NCI-H2196 (cell line): ENCODE measurements around the gene CRLF2.
"Not testable (repeated sequence)": the region's sequence is repeated elsewhere in the genome, so short reads cannot be mapped to it uniquely, and the experiment has no call there.

ENCODE experiments used
- DNase-seq: peaks from one replicate; lab custom pipeline; 2025; ENCODE audit not compliant: unreplicated experiment; lab: John Stamatoyannopoulos, UW

CRLF2 gene

GRCh38 chrX:1212532-1212931, at the start of gene CRLF2:
Gene CRLF2, minus strand, starts transcription at chrX:1212649. Its CDS starts 15 bp downstream, at chrX:1212634.
- no peak for DNase-seq

- not testable (repeated sequence) for DNase-seq
Measured at GRCh38 chrX:1261771-1262170, 49.3 kb upstream of the CRLF2 start.

GRCh38 chrX:1261285-1261684, 48.8 kb upstream of the CRLF2 start:
- DNase-seq = no peak

GRCh38 chrX:1252861-1253260, 40.4 kb upstream of the CRLF2 start:
- DNase-seq = no peak

- DNase-seq = no peak
Measured at GRCh38 chrX:1249101-1249887, 36.8 kb upstream of the CRLF2 start.

GRCh38 chrX:1248331-1249061, 36.0 kb upstream of the CRLF2 start:
- no peak for DNase-seq

- peak; percentile 63 for DNase-seq
Measured at GRCh38 chrX:1246816-1247215, 34.4 kb upstream of the CRLF2 start.

GRCh38 chrX:1244164-1245076, 32.0 kb upstream of the CRLF2 start:
- DNase-seq = no peak

GRCh38 chrX:1242891-1243402, 30.5 kb upstream of the CRLF2 start:
- peak; percentile 8 for DNase-seq

GRCh38 chrX:1240551-1240950, 28.1 kb upstream of the CRLF2 start:
- not testable (repeated sequence) for DNase-seq

GRCh38 chrX:1239681-1240142, 27.3 kb upstream of the CRLF2 start:
- DNase-seq = no peak

GRCh38 chrX:1231850-1232465, 19.5 kb upstream of the CRLF2 start:
- no peak for DNase-seq

GRCh38 chrX:1228101-1228500, 15.7 kb upstream of the CRLF2 start:
- not testable (repeated sequence) for DNase-seq

GRCh38 chrX:1226249-1226648, 13.8 kb upstream of the CRLF2 start:
- no peak for DNase-seq

GRCh38 chrX:1224954-1225353, 12.5 kb upstream of the CRLF2 start:
- DNase-seq = no peak

GRCh38 chrX:1223242-1223600, 10.8 kb upstream of the CRLF2 start:
- no peak for DNase-seq

- DNase-seq = no peak
Measured at GRCh38 chrX:1222531-1223241, 10.2 kb upstream of the CRLF2 start.

GRCh38 chrX:1221296-1221845, 8.9 kb upstream of the CRLF2 start:
- DNase-seq = no peak

- DNase-seq = no peak
Measured at GRCh38 chrX:1218286-1218685, 5.8 kb upstream of the CRLF2 start.
